GM23338 (cell line): ENCODE results near the gene GPX7. TPM values are rescaled to one million over a fixed set of nuclear protein-coding genes. Genes with fewer than 3 reads are reported as not detected.

ENCODE experiments used
- ATAC-seq: fragments of 200-7000 bp; cut with Tn5 transposase; 3 replicates; pipeline ENCODE4 v1.9.1; 2020
- DNase-seq: peaks from one replicate; pipeline ENCODE4 v3.0.0-alpha.2; 2015; ENCODE audit warnings: low spot score
- H2AFZ ChIP-seq: fragments of 200-600 bp; sonication (generic); 2 replicates; pipeline ENCODE4 v1.8.0; 2016; ENCODE audit warnings: antibody characterized with exemption, mild to moderate bottlenecking, moderate library complexity
- H3F3A ChIP-seq: fragments of 200-600 bp; sonication (generic); replicated peaks from 2 replicates; pipeline ENCODE4 v1.8.0; 2017; ENCODE audit warnings: antibody characterized with exemption, mixed run types, low read depth
- H3K27ac ChIP-seq: fragments of 200-600 bp; sonication (generic); 2 replicates; pipeline ENCODE4 v1.6.1; 2016; ENCODE audit warnings: low read depth
- H3K27me3 ChIP-seq: fragments of 200-600 bp; sonication (generic); 2 replicates; pipeline ENCODE4 v1.8.0; 2016; ENCODE audit warnings: mild to moderate bottlenecking, mixed run types, moderate library complexity; ENCODE audit not compliant: insufficient read depth
- H3K36me3 ChIP-seq: fragments of 200-600 bp; sonication (generic); 2 replicates; pipeline ENCODE4 v1.8.0; 2016; ENCODE audit warnings: mild to moderate bottlenecking; ENCODE audit not compliant: insufficient read depth
- H3K4me1 ChIP-seq: fragments of 200-600 bp; sonication (generic); 2 replicates; pipeline ENCODE4 v1.8.0; 2016; ENCODE audit warnings: mild to moderate bottlenecking, moderate library complexity; ENCODE audit not compliant: insufficient read depth
- H3K4me2 ChIP-seq: fragments of 200-600 bp; sonication (generic); 2 replicates; pipeline ENCODE4 v1.7.1; 2017; ENCODE audit warnings: mixed run types
- H3K4me3 ChIP-seq: fragments of 200-600 bp; sonication (generic); 2 replicates; pipeline ENCODE4 v1.6.1; 2016; ENCODE audit warnings: mixed run types
- H3K79me2 ChIP-seq: fragments of 200-600 bp; sonication (generic); replicated peaks from 2 replicates; pipeline ENCODE4 v1.8.0; 2017; ENCODE audit warnings: mild to moderate bottlenecking; ENCODE audit not compliant: insufficient read depth
- H3K9me2 ChIP-seq: fragments of 200-600 bp; sonication (generic); 2 replicates; pipeline ENCODE4 v1.8.0; 2017; ENCODE audit not compliant: insufficient read depth
- H4K20me1 ChIP-seq: fragments of 200-600 bp; sonication (generic); replicated peaks from 2 replicates; pipeline ENCODE4 v1.8.0; 2017; ENCODE audit warnings: mild to moderate bottlenecking; ENCODE audit not compliant: insufficient read depth
- H3K27ac Mint-ChIP-seq: 2 replicates; pipeline ENCODE4 v1.8.0; 2020; ENCODE audit warnings: inconsistent platforms, mild to moderate bottlenecking, moderate library complexity, mixed read lengths
- H3K27me3 Mint-ChIP-seq: 3 replicates; pipeline ENCODE4 v1.8.0; 2022; ENCODE audit warnings: low read depth, mild to moderate bottlenecking, moderate library complexity, mixed read lengths, inconsistent platforms; ENCODE audit not compliant: insufficient read depth, poor library complexity
- H3K36me3 Mint-ChIP-seq: 3 replicates; pipeline ENCODE4 v1.8.0; 2021; ENCODE audit warnings: low read depth, mild to moderate bottlenecking, inconsistent platforms, moderate library complexity, mixed read lengths
- H3K4me1 Mint-ChIP-seq: 3 replicates; pipeline ENCODE4 v1.8.0; 2020; ENCODE audit warnings: mild to moderate bottlenecking, inconsistent platforms, mixed read lengths
- H3K4me3 Mint-ChIP-seq: 3 replicates; pipeline ENCODE4 v1.8.0; 2021; ENCODE audit warnings: moderate library complexity, mild to moderate bottlenecking, inconsistent platforms, mixed read lengths
- H3K9me3 Mint-ChIP-seq: 3 replicates; pipeline ENCODE4 v1.8.0; 2020; ENCODE audit warnings: moderate library complexity, mild to moderate bottlenecking, inconsistent platforms, mixed read lengths
- CREB1 ChIP-seq: fragments of 250-450 bp; sonication (Bioruptor Pico); IDR thresholded peaks from 2 replicates; pipeline ENCODE4 v1.5.0; 2020; ENCODE audit warnings: low read depth, mild to moderate bottlenecking, moderate library complexity
- EZH2 ChIP-seq: fragments of 200-600 bp; sonication (generic); IDR thresholded peaks from one replicate; pipeline ENCODE4 v1.8.0; 2017; ENCODE audit warnings: antibody characterized with exemption, mild to moderate bottlenecking, low read depth; ENCODE audit not compliant: unreplicated experiment
- EZH2phosphoT487 ChIP-seq: fragments of 200-600 bp; sonication (generic); IDR thresholded peaks from one replicate; pipeline ENCODE4 v1.8.1; 2018; ENCODE audit warnings: antibody characterized with exemption; ENCODE audit not compliant: unreplicated experiment
- JUNB ChIP-seq: IDR thresholded peaks from one replicate; pipeline ENCODE4 v1.6.1; 2016; ENCODE audit warnings: antibody characterized with exemption; ENCODE audit not compliant: unreplicated experiment
- NANOG ChIP-seq: IDR thresholded peaks from 2 replicates; pipeline ENCODE4 v1.6.1; 2016; ENCODE audit warnings: antibody characterized with exemption, borderline replicate concordance
- POLR2AphosphoS5 ChIP-seq: IDR thresholded peaks from 2 replicates; pipeline ENCODE4 v1.6.1; 2016; ENCODE audit warnings: antibody characterized with exemption, low read depth
- STAT1 ChIP-seq: IDR thresholded peaks from one replicate; pipeline ENCODE4 v1.6.1; 2016; ENCODE audit warnings: antibody characterized with exemption; ENCODE audit not compliant: unreplicated experiment
- ZNF114 ChIP-seq: fragments of 250-450 bp; sonication (Bioruptor Pico); IDR thresholded peaks from 2 replicates; pipeline ENCODE4 v1.5.0; 2020; ENCODE audit warnings: mild to moderate bottlenecking, moderate library complexity
- ZNF331 ChIP-seq: fragments of 250-450 bp; sonication (Bioruptor Pico); IDR thresholded peaks from 2 replicates; pipeline ENCODE4 v1.5.0; 2020; ENCODE audit warnings: low read depth, mild to moderate bottlenecking, moderate library complexity
- polyA plus RNA-seq: library from polyadenylated mRNA; unstranded; fragments of >200 nt; fragmentation: Nextera tagmentation; extraction: Ambion mirVana; gene quantifications from 2 replicates; pipeline ENCODE4 v1.2.1, GENCODE V29; 2016
- total RNA-seq: library from RNA; depleted of rRNA; stranded (reverse); fragments of >200 nt; shearing (Covaris generic); gene quantifications from 2 replicates; pipeline ENCODE4 v1.2.3, GENCODE V29; 2014
- TF ChIP-seq, protein P1 (sequence below): fragments of 250-450 bp; sonication (Bioruptor Pico); IDR thresholded peaks from 2 replicates; pipeline ENCODE4 v1.5.0; 2020; ENCODE audit warnings: mild to moderate bottlenecking, moderate library complexity
- TF ChIP-seq, protein P2 (sequence below): IDR thresholded peaks from one replicate; pipeline ENCODE4 v1.6.1; 2018; ENCODE audit warnings: antibody characterized with exemption; ENCODE audit not compliant: unreplicated experiment
- TF ChIP-seq, protein P3 (sequence below), 2 experiments: fragments of 200-600 bp in 1 of 2; sonication (generic) in 1 of 2; conservative IDR thresholded peaks; 2 replicates each; pipeline versions ENCODE4 v1.5.1 to v1.6.1; 2016 to 2017; ENCODE audit warnings: antibody characterized with exemption in 2 of 2, low read depth in 2 of 2, mild to moderate bottlenecking in 2 of 2, moderate library complexity in 1 of 2
- TF ChIP-seq, protein P4 (sequence below): IDR thresholded peaks from 2 replicates; pipeline ENCODE4 v1.6.1; 2016; ENCODE audit warnings: antibody characterized with exemption

GPX7 gene
- total and polyA plus RNA-seq, 2 experiments from 2014 or later: 12.8 to 20.9 TPM

DNA sequence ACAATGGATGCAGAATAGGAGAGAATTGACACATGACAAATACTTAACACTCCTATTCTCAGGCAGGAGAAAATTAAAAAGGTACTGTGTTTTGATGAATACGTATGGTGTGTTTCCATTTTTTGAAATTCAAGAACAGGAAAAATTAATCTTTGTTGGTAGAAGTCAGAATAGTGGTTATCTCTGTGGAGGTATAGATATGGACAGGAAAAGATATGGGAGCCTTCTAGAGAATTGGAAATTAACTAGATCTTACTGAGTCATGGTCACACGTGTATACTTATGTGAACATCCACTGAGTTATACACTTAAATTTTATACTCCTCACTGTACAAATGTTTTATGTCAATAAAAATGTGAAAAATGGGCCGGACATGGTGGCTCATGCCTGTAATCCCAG is 39.4 kb upstream of the GPX7 start:
- Mint-ChIP-seq H3K27ac (no peak overlapping the region), H3K36me3 (no peaks in the 10 kb centered on the region)
- H3K4me2 ChIP-seq: no peak overlapping the region

More for the DNA sequence above, 39.4 kb upstream of the GPX7 start:
- Histone ChIP-seq H2AFZ (no peak overlapping the region), H3K79me2 (no peaks in the 10 kb centered on the region), H3K27ac (no peak overlapping the region), H3K4me1 (no peaks in the 10 kb centered on the region), H3K9me2 (no peaks in the 10 kb centered on the region), H4K20me1 (no peaks in the 10 kb centered on the region), H3K27me3 (no peaks in the 10 kb centered on the region), H3F3A (no peaks in the 10 kb centered on the region), H3K4me3 (no peak overlapping the region), H3K36me3 (no peaks in the 10 kb centered on the region)
- peaks cover 3% of the 10 kb centered on the region; the same call in 1 of the 3 replicates for H3K4me1 Mint-ChIP-seq
- ATAC-seq: no peak
- H3K27me3 Mint-ChIP-seq: no peaks in the 10 kb centered on the region
- no peak overlapping the region for H3K4me3 Mint-ChIP-seq
- no peak for DNase-seq
- no peaks in the 10 kb centered on the region; the same call in 2 of the 3 replicates for H3K9me3 Mint-ChIP-seq
- TF ChIP-seq, protein P1, sequence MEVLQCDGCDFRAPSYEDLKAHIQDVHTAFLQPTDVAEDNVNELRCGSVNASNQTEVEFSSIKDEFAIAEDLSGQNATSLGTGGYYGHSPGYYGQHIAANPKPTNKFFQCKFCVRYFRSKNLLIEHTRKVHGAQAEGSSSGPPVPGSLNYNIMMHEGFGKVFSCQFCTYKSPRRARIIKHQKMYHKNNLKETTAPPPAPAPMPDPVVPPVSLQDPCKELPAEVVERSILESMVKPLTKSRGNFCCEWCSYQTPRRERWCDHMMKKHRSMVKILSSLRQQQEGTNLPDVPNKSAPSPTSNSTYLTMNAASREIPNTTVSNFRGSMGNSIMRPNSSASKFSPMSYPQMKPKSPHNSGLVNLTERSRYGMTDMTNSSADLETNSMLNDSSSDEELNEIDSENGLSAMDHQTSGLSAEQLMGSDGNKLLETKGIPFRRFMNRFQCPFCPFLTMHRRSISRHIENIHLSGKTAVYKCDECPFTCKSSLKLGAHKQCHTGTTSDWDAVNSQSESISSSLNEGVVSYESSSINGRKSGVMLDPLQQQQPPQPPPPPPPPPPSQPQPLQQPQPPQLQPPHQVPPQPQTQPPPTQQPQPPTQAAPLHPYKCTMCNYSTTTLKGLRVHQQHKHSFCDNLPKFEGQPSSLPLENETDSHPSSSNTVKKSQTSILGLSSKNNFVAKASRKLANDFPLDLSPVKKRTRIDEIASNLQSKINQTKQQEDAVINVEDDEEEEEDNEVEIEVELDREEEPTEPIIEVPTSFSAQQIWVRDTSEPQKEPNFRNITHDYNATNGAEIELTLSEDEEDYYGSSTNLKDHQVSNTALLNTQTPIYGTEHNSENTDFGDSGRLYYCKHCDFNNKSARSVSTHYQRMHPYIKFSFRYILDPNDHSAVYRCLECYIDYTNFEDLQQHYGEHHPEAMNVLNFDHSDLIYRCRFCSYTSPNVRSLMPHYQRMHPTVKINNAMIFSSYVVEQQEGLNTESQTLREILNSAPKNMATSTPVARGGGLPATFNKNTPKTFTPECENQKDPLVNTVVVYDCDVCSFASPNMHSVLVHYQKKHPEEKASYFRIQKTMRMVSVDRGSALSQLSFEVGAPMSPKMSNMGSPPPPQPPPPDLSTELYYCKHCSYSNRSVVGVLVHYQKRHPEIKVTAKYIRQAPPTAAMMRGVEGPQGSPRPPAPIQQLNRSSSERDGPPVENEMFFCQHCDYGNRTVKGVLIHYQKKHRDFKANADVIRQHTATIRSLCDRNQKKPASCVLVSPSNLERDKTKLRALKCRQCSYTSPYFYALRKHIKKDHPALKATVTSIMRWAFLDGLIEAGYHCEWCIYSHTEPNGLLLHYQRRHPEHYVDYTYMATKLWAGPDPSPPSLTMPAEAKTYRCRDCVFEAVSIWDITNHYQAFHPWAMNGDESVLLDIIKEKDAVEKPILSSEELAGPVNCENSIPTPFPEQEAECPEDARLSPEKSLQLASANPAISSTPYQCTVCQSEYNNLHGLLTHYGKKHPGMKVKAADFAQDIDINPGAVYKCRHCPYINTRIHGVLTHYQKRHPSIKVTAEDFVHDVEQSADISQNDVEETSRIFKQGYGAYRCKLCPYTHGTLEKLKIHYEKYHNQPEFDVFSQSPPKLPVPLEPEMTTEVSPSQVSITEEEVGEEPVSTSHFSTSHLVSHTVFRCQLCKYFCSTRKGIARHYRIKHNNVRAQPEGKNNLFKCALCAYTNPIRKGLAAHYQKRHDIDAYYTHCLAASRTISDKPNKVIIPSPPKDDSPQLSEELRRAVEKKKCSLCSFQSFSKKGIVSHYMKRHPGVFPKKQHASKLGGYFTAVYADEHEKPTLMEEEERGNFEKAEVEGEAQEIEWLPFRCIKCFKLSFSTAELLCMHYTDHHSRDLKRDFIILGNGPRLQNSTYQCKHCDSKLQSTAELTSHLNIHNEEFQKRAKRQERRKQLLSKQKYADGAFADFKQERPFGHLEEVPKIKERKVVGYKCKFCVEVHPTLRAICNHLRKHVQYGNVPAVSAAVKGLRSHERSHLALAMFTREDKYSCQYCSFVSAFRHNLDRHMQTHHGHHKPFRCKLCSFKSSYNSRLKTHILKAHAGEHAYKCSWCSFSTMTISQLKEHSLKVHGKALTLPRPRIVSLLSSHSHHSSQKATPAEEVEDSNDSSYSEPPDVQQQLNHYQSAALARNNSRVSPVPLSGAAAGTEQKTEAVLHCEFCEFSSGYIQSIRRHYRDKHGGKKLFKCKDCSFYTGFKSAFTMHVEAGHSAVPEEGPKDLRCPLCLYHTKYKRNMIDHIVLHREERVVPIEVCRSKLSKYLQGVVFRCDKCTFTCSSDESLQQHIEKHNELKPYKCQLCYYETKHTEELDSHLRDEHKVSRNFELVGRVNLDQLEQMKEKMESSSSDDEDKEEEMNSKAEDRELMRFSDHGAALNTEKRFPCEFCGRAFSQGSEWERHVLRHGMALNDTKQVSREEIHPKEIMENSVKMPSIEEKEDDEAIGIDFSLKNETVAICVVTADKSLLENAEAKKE (CRISPR knock-in tag): no peak
- TF ChIP-seq ZNF114 (CRISPR knock-in tag) (no peak), STAT1 (no peak), EZH2phosphoT487 (no peak), EZH2 (no peak), POLR2AphosphoS5 (no peak), JUNB (no peak), CREB1 (CRISPR knock-in tag) (no peak), ZNF331 (CRISPR knock-in tag) (no peak), NANOG (no peak)
- TF ChIP-seq, protein P2, sequence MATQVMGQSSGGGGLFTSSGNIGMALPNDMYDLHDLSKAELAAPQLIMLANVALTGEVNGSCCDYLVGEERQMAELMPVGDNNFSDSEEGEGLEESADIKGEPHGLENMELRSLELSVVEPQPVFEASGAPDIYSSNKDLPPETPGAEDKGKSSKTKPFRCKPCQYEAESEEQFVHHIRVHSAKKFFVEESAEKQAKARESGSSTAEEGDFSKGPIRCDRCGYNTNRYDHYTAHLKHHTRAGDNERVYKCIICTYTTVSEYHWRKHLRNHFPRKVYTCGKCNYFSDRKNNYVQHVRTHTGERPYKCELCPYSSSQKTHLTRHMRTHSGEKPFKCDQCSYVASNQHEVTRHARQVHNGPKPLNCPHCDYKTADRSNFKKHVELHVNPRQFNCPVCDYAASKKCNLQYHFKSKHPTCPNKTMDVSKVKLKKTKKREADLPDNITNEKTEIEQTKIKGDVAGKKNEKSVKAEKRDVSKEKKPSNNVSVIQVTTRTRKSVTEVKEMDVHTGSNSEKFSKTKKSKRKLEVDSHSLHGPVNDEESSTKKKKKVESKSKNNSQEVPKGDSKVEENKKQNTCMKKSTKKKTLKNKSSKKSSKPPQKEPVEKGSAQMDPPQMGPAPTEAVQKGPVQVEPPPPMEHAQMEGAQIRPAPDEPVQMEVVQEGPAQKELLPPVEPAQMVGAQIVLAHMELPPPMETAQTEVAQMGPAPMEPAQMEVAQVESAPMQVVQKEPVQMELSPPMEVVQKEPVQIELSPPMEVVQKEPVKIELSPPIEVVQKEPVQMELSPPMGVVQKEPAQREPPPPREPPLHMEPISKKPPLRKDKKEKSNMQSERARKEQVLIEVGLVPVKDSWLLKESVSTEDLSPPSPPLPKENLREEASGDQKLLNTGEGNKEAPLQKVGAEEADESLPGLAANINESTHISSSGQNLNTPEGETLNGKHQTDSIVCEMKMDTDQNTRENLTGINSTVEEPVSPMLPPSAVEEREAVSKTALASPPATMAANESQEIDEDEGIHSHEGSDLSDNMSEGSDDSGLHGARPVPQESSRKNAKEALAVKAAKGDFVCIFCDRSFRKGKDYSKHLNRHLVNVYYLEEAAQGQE: no peak
- TF ChIP-seq, protein P3, sequence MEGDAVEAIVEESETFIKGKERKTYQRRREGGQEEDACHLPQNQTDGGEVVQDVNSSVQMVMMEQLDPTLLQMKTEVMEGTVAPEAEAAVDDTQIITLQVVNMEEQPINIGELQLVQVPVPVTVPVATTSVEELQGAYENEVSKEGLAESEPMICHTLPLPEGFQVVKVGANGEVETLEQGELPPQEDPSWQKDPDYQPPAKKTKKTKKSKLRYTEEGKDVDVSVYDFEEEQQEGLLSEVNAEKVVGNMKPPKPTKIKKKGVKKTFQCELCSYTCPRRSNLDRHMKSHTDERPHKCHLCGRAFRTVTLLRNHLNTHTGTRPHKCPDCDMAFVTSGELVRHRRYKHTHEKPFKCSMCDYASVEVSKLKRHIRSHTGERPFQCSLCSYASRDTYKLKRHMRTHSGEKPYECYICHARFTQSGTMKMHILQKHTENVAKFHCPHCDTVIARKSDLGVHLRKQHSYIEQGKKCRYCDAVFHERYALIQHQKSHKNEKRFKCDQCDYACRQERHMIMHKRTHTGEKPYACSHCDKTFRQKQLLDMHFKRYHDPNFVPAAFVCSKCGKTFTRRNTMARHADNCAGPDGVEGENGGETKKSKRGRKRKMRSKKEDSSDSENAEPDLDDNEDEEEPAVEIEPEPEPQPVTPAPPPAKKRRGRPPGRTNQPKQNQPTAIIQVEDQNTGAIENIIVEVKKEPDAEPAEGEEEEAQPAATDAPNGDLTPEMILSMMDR (conservative IDR thresholded peaks at IDR 0.05; ENCODE audit: low read depth in 2 of 2): no peak
- TF ChIP-seq, protein P4, sequence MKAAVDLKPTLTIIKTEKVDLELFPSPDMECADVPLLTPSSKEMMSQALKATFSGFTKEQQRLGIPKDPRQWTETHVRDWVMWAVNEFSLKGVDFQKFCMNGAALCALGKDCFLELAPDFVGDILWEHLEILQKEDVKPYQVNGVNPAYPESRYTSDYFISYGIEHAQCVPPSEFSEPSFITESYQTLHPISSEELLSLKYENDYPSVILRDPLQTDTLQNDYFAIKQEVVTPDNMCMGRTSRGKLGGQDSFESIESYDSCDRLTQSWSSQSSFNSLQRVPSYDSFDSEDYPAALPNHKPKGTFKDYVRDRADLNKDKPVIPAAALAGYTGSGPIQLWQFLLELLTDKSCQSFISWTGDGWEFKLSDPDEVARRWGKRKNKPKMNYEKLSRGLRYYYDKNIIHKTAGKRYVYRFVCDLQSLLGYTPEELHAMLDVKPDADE: no peak
